Measurements from ENCODE around the gene KCNH6.

Gene KCNH6

GRCh38 chr17:63486317-63487013 lies 36.7 kb upstream of the KCNH6 start:
- DNase-seq (ENCODE audit: low spot score): no peak

GRCh38 chr17:63487014-63487339 lies 36.2 kb upstream of the KCNH6 start:
- no peak for DNase-seq (ENCODE audit: low spot score)

GRCh38 chr17:63488851-63489250 lies 34.3 kb upstream of the KCNH6 start:
- DNase-seq (ENCODE audit: low spot score): no peak

GRCh38 chr17:63489291-63489690 lies 33.9 kb upstream of the KCNH6 start:
- no peak for DNase-seq (ENCODE audit: low spot score)

- no peak for DNase-seq (ENCODE audit: low spot score)
These were observed 32.8 kb upstream of the KCNH6 start for GRCh38 chr17:63490329-63490728.

GRCh38 chr17:63490858-63491400 lies 32.2 kb upstream of the KCNH6 start:
- DNase-seq (ENCODE audit: low spot score): no peak

GRCh38 chr17:63491413-63491812 lies 31.7 kb upstream of the KCNH6 start:
- no peak for DNase-seq (ENCODE audit: low spot score)

- no peak for DNase-seq (ENCODE audit: low spot score)
These were observed 31.1 kb upstream of the KCNH6 start for GRCh38 chr17:63491977-63492618.

GRCh38 chr17:63492940-63493339 lies 30.2 kb upstream of the KCNH6 start:
- DNase-seq (ENCODE audit: low spot score): no peak

GRCh38 chr17:63493411-63493810 lies 29.7 kb upstream of the KCNH6 start:
- DNase-seq (ENCODE audit: low spot score): no peak

GRCh38 chr17:63494300-63494928 lies 28.7 kb upstream of the KCNH6 start:
- no peak for DNase-seq (ENCODE audit: low spot score)

GRCh38 chr17:63495491-63495890 lies 27.7 kb upstream of the KCNH6 start:
- no peak for DNase-seq (ENCODE audit: low spot score)

GRCh38 chr17:63496177-63496576 lies 27.0 kb upstream of the KCNH6 start:
- no peak for DNase-seq (ENCODE audit: low spot score)

- no peak for DNase-seq (ENCODE audit: low spot score)
These were observed 26.3 kb upstream of the KCNH6 start for GRCh38 chr17:63496663-63497400.

- DNase-seq (ENCODE audit: low spot score): no peak
These were observed 25.3 kb upstream of the KCNH6 start for GRCh38 chr17:63497708-63498483.

GRCh38 chr17:63498626-63499195 lies 24.4 kb upstream of the KCNH6 start:
- no peak for DNase-seq (ENCODE audit: low spot score)

GRCh38 chr17:63500543-63501390 lies 22.4 kb upstream of the KCNH6 start:
- no peak for DNase-seq (ENCODE audit: low spot score)

GRCh38 chr17:63503341-63503705 lies 19.8 kb upstream of the KCNH6 start:
- DNase-seq (ENCODE audit: low spot score): no peak

GRCh38 chr17:63504261-63504660 lies 18.9 kb upstream of the KCNH6 start:
- no peak for DNase-seq (ENCODE audit: low spot score)

- no peak for DNase-seq (ENCODE audit: low spot score)
These were observed 17.8 kb upstream of the KCNH6 start for GRCh38 chr17:63505341-63505740.

- no peak for DNase-seq (ENCODE audit: low spot score)
These were observed 16.5 kb upstream of the KCNH6 start for GRCh38 chr17:63506627-63507026.

Measured in globus pallidus (tissue), 1 donor.